WTC11 (cell line): Measurements from ENCODE around the gene SNX25. TPM values are rescaled to one million over a fixed set of nuclear protein-coding genes. Genes with fewer than 3 reads are reported as not detected.
A peak's percentile ranks its signal among the peaks of the same experiment; 100 is the strongest.

Source experiments
- ATAC-seq: fragments of 200-7000 bp; cut with Tn5 transposase; 2 replicates; pipeline ENCODE4 v1.10.0; 2021; ENCODE audit warnings: mild to moderate bottlenecking, moderate library complexity
- CTCF ChIA-PET: fragments of 300-600 bp; sonication (Branson Sonifier 250); formaldehyde crosslinking; loops from one replicate; lab custom pipeline; 2021; ENCODE audit warnings: antibody characterized with exemption; lab: Charles Lee
- POLR2A ChIA-PET: fragments of 350-600 bp; sonication (Branson Sonifier 250); formaldehyde crosslinking; loops from one replicate; lab custom pipeline; 2021; ENCODE audit warnings: antibody characterized with exemption; lab: Charles Lee
- DNase-seq: peaks from one replicate; pipeline ENCODE4 v3.0.0; 2021; ENCODE audit warnings: low spot score
- H3K27ac Mint-ChIP-seq: 2 replicates; pipeline ENCODE4 v1.8.0; 2021; ENCODE audit warnings: mixed read lengths
- H3K27me3 Mint-ChIP-seq: 2 replicates; pipeline ENCODE4 v1.8.0; 2021; ENCODE audit warnings: low read depth, mild to moderate bottlenecking, moderate library complexity, mixed read lengths
- H3K36me3 Mint-ChIP-seq: 2 replicates; pipeline ENCODE4 v1.8.0; 2021; ENCODE audit warnings: mixed read lengths
- H3K4me1 Mint-ChIP-seq: 2 replicates; pipeline ENCODE4 v1.8.0; 2022; ENCODE audit warnings: mixed read lengths
- H3K4me3 Mint-ChIP-seq: 2 replicates; pipeline ENCODE4 v1.8.0; 2021; ENCODE audit warnings: mild to moderate bottlenecking, moderate library complexity, mixed read lengths
- H3K9me3 Mint-ChIP-seq: 2 replicates; pipeline ENCODE4 v1.8.0; 2021; ENCODE audit warnings: mixed read lengths
- AR ChIP-seq: fragments of 250-450 bp; sonication (Bioruptor Pico); IDR thresholded peaks from 2 replicates; pipeline ENCODE4 v1.9.0; 2021; ENCODE audit warnings: mild to moderate bottlenecking
- CREB1 ChIP-seq: sonication (generic); formaldehyde crosslinking; IDR thresholded peaks from 2 replicates; pipeline ENCODE4 v1.8.0; 2023; ENCODE audit warnings: mild to moderate bottlenecking, missing genetic modification reagents
- CTCF ChIP-seq: fragments of 200-600 bp; IDR thresholded peaks from 2 replicates; pipeline ENCODE4 v1.8.0; 2022; ENCODE audit warnings: antibody characterized with exemption
- E2F4 ChIP-seq: sonication (generic); formaldehyde crosslinking; IDR thresholded peaks from 2 replicates; pipeline ENCODE4 v1.8.1; 2022; ENCODE audit warnings: low read depth, mild to moderate bottlenecking, moderate library complexity, missing genetic modification reagents, borderline replicate concordance
- ELF4 ChIP-seq: sonication (generic); formaldehyde crosslinking; IDR thresholded peaks from 2 replicates; pipeline ENCODE4 v1.8.1; 2022; ENCODE audit warnings: low read depth, mild to moderate bottlenecking, moderate library complexity, missing genetic modification reagents
- FOXJ3 ChIP-seq: sonication (generic); formaldehyde crosslinking; IDR thresholded peaks from 2 replicates; pipeline ENCODE4 v1.9.0; 2021; ENCODE audit warnings: missing genetic modification reagents, mild to moderate bottlenecking, borderline replicate concordance
- GABPB1 ChIP-seq: sonication (generic); formaldehyde crosslinking; IDR thresholded peaks from 2 replicates; pipeline ENCODE4 v1.8.1; 2023; ENCODE audit warnings: mild to moderate bottlenecking, missing genetic modification reagents
- GRHL2 ChIP-seq: fragments of 250-450 bp; sonication (Bioruptor Pico); IDR thresholded peaks from 2 replicates; pipeline ENCODE4 v1.8.0; 2022; ENCODE audit warnings: mild to moderate bottlenecking, moderate library complexity; ENCODE audit not compliant: insufficient replicate concordance, severe bottlenecking
- GTF2I ChIP-seq: fragments of 250-450 bp; sonication (Bioruptor Pico); conservative IDR thresholded peaks from 2 replicates; pipeline ENCODE4 v1.4.0; 2021; ENCODE audit warnings: mild to moderate bottlenecking
- IRF1 ChIP-seq: sonication (generic); formaldehyde crosslinking; IDR thresholded peaks from 2 replicates; pipeline ENCODE4 v1.8.0; 2023; ENCODE audit warnings: missing genetic modification reagents
- KAT7 ChIP-seq: sonication (generic); formaldehyde crosslinking; IDR thresholded peaks from 2 replicates; pipeline ENCODE4 v1.8.1; 2023; ENCODE audit warnings: missing genetic modification reagents, mild to moderate bottlenecking, borderline replicate concordance
- MAX ChIP-seq: sonication (generic); formaldehyde crosslinking; IDR thresholded peaks from 2 replicates; pipeline ENCODE4 v1.8.0; 2022; ENCODE audit warnings: mild to moderate bottlenecking, missing genetic modification reagents
- MLX ChIP-seq: sonication (generic); formaldehyde crosslinking; IDR thresholded peaks from 2 replicates; pipeline ENCODE4 v1.8.1; 2023; ENCODE audit warnings: mild to moderate bottlenecking, missing genetic modification reagents, moderate library complexity
- NFE2L1 ChIP-seq: sonication (generic); formaldehyde crosslinking; IDR thresholded peaks from 2 replicates; pipeline ENCODE4 v1.8.1; 2023; ENCODE audit warnings: missing genetic modification reagents
- OVOL2 ChIP-seq: fragments of 250-450 bp; sonication (Bioruptor Pico); IDR thresholded peaks from 2 replicates; pipeline ENCODE4 v1.9.0; 2021; ENCODE audit warnings: mild to moderate bottlenecking, borderline replicate concordance
- TEAD1 ChIP-seq: sonication (generic); formaldehyde crosslinking; IDR thresholded peaks from 2 replicates; pipeline ENCODE4 v1.8.0; 2022; ENCODE audit warnings: mild to moderate bottlenecking, missing genetic modification reagents
- USF1 ChIP-seq: sonication (generic); formaldehyde crosslinking; IDR thresholded peaks from 2 replicates; pipeline ENCODE4 v1.8.0; 2022; ENCODE audit warnings: mild to moderate bottlenecking, missing genetic modification reagents
- USF2 ChIP-seq: sonication (generic); formaldehyde crosslinking; IDR thresholded peaks from 2 replicates; pipeline ENCODE4 v1.8.1; 2023; ENCODE audit warnings: mild to moderate bottlenecking, missing genetic modification reagents, moderate library complexity
- ZNF121 ChIP-seq: sonication (generic); formaldehyde crosslinking; IDR thresholded peaks from 2 replicates; pipeline ENCODE4 v1.8.0; 2023; ENCODE audit warnings: missing genetic modification reagents
- ZNF232 ChIP-seq: sonication (generic); formaldehyde crosslinking; IDR thresholded peaks from 2 replicates; pipeline ENCODE4 v1.8.0; 2022; ENCODE audit warnings: mild to moderate bottlenecking, missing genetic modification reagents
- ZNF425 ChIP-seq: fragments of 250-450 bp; sonication (Bioruptor Pico); conservative IDR thresholded peaks from 2 replicates; pipeline ENCODE4 v1.9.0; 2021; ENCODE audit warnings: mild to moderate bottlenecking
- total RNA-seq: library from RNA; stranded (reverse); gene quantifications from 3 replicates; pipeline ENCODE4 v1.2.3, GENCODE V29; 2021

SNX25 gene
- total RNA-seq, 1 experiment from 2014 or later = 16.9 TPM

- POLR2A ChIA-PET = no interaction called here
- CTCF ChIA-PET = no interaction called here
- peaks cover 9% of the 10 kb centered on the region for H3K9me3 Mint-ChIP-seq
- no peak for ATAC-seq
- H3K27me3 Mint-ChIP-seq = peaks cover 3% of the 10 kb centered on the region; the same call in 1 of the 2 replicates
- peaks cover 15% of the 10 kb centered on the region for H3K36me3 Mint-ChIP-seq
- no peak overlapping the region for H3K27ac Mint-ChIP-seq
- no peak for DNase-seq
- no peak overlapping the region for H3K4me3 Mint-ChIP-seq
- TF ChIP-seq ZNF121 (CRISPR knock-in tag) = peak; percentile 92
- TF ChIP-seq IRF1 (CRISPR knock-in tag) = no peak
- H3K4me1 Mint-ChIP-seq = peaks cover 6% of the 10 kb centered on the region; the same call in 1 of the 2 replicates
Measured at GRCh38 chr4:185243879-185244278, 34.5 kb downstream of the SNX25 start.

GRCh38 chr4:185244763-185245162, 35.4 kb downstream of the SNX25 start:
- ATAC-seq = no peak; the same call in 1 of the 2 replicates
- POLR2A ChIA-PET = no interaction called here
- no peak for DNase-seq
- TF ChIP-seq FOXJ3 (CRISPR knock-in tag) (no peak), ZNF121 (CRISPR knock-in tag) (no peak), NFE2L1 (CRISPR knock-in tag) (no peak), CREB1 (no peak), USF2 (no peak), MAX (CRISPR knock-in tag) (no peak), GABPB1 (CRISPR knock-in tag) (no peak), GTF2I (no peak), AR (no peak), MLX (CRISPR knock-in tag) (no peak), KAT7 (CRISPR knock-in tag) (no peak), TEAD1 (CRISPR knock-in tag) (no peak)
- TF ChIP-seq, all 79 proteins: peak for 0
- peaks cover 6% of the 10 kb centered on the region; the same call in 1 of the 2 replicates for H3K4me1 Mint-ChIP-seq
- H3K27ac Mint-ChIP-seq = peak overlapping the region; percentile 57; the same call in 1 of the 2 replicates
- CTCF ChIA-PET = no interaction called here
- no peak overlapping the region for H3K4me3 Mint-ChIP-seq
- no peaks in the 10 kb centered on the region for H3K27me3 Mint-ChIP-seq
- peaks cover 6% of the 10 kb centered on the region for H3K9me3 Mint-ChIP-seq
- peaks cover 12% of the 10 kb centered on the region for H3K36me3 Mint-ChIP-seq

- Mint-ChIP-seq H3K4me1 (peaks cover 10% of the 10 kb centered on the region), H3K4me3 (no peak overlapping the region), H3K36me3 (peaks cover 15% of the 10 kb centered on the region), H3K9me3 (peaks cover 6% of the 10 kb centered on the region), H3K27ac (0 out of 2 replicates have a peak overlapping the region, but pooled peaks have one; percentile 8), H3K27me3 (no peaks in the 10 kb centered on the region)
- ATAC-seq (no peak), DNase-seq (no peak)
- ChIA-PET POLR2A (no interaction called here), CTCF (no interaction called here)
- TF ChIP-seq E2F4 (CRISPR knock-in tag) (no peak), USF1 (CRISPR knock-in tag) (no peak), KAT7 (CRISPR knock-in tag) (no peak), OVOL2 (CRISPR knock-in tag) (no peak), ZNF232 (CRISPR knock-in tag) (no peak), ELF4 (CRISPR knock-in tag) (no peak), ZNF425 (CRISPR knock-in tag) (no peak), CTCF (no peak), NFE2L1 (CRISPR knock-in tag) (no peak), GRHL2 (no peak)
Measured at GRCh38 chr4:185246453-185246852, 37.1 kb downstream of the SNX25 start.
